Measurements from ENCODE around the gene MMP13.
"Not testable (repeated sequence)": the region's sequence is repeated elsewhere in the genome, so short reads cannot be mapped to it uniquely, and the experiment has no call there.

Gene MMP13

GRCh38 chr11:102985850-102986249 is 30.3 kb upstream of the MMP13 start:
- TF ChIP-seq CTCF (IDR thresholded peaks at IDR 0.05; ENCODE audit: borderline replicate concordance, insufficient read depth, low read depth, low read length): no peak
- H3K4me3 ChIP-seq (ENCODE audit: low read depth, low read length): no peak overlapping the region

GRCh38 chr11:102983486-102983885 is 28.0 kb upstream of the MMP13 start:
- H3K4me3 ChIP-seq (ENCODE audit: low read depth, low read length): no peak overlapping the region
- no peak for TF ChIP-seq CTCF (IDR thresholded peaks at IDR 0.05; ENCODE audit: borderline replicate concordance, insufficient read depth, low read depth, low read length)

- no peak overlapping the region for H3K4me3 ChIP-seq (ENCODE audit: low read depth, low read length)
Observed at GRCh38 chr11:102981324-102981910, 25.9 kb upstream of the MMP13 start.

GRCh38 chr11:102974552-102975280 is 19.2 kb upstream of the MMP13 start:
- TF ChIP-seq CTCF (IDR thresholded peaks at IDR 0.05; ENCODE audit: borderline replicate concordance, insufficient read depth, low read depth, low read length): no peak
- no peak overlapping the region for H3K4me3 ChIP-seq (ENCODE audit: low read depth, low read length)

More at GRCh38 chr11:102981324-102981910, 25.9 kb upstream of the MMP13 start:
- no peak for TF ChIP-seq CTCF (IDR thresholded peaks at IDR 0.05; ENCODE audit: borderline replicate concordance, insufficient read depth, low read depth, low read length)

- not testable (repeated sequence) for H3K4me3 ChIP-seq (ENCODE audit: low read depth, low read length)
Observed at GRCh38 chr11:102973698-102974097, 18.2 kb upstream of the MMP13 start.

GRCh38 chr11:102972853-102973252 is 17.3 kb upstream of the MMP13 start:
- TF ChIP-seq CTCF (IDR thresholded peaks at IDR 0.05; ENCODE audit: borderline replicate concordance, insufficient read depth, low read depth, low read length): no peak
- no peak overlapping the region for H3K4me3 ChIP-seq (ENCODE audit: low read depth, low read length)

- no peak for TF ChIP-seq CTCF (IDR thresholded peaks at IDR 0.05; ENCODE audit: borderline replicate concordance, insufficient read depth, low read depth, low read length)
- H3K4me3 ChIP-seq (ENCODE audit: low read depth, low read length): no peak overlapping the region
Observed at GRCh38 chr11:102971766-102972165, 16.2 kb upstream of the MMP13 start.

Data from GM12875 (cell line).